Measurements from ENCODE around the gene MUC15. TPM values are rescaled to one million over a fixed set of nuclear protein-coding genes. Genes with fewer than 3 reads are reported as not detected.

The MUC15 gene
- total RNA-seq, 1 donor from 2014 or later, result not detected

DNA sequence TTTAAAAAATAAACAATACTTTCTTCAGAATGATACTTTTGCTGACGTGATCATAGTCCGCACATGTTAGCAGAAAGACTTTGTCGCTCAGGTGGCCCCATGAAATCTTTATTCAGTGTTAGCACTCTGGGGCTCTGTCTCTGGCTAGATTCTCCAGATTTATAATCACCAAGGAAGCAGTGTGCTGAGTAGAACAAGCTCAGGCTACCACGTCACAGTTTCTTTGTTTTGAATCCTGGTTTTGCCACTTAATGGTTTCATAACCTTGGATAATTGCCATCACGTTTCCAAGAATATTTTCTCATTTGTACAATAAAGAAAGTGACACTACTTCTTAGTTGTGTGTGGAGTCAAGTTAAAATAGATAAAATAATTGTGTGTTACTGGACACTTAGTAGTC, 3.9 kb upstream of the MUC15 start:
- Histone ChIP-seq H3K27ac (ENCODE audit: low read depth, low read length) (no peak overlapping the region), H3K9me3 (ENCODE audit: control insufficient read depth in 3 of 3, low read length in 3 of 3) (no peaks in the 10 kb centered on the region)

DNA sequence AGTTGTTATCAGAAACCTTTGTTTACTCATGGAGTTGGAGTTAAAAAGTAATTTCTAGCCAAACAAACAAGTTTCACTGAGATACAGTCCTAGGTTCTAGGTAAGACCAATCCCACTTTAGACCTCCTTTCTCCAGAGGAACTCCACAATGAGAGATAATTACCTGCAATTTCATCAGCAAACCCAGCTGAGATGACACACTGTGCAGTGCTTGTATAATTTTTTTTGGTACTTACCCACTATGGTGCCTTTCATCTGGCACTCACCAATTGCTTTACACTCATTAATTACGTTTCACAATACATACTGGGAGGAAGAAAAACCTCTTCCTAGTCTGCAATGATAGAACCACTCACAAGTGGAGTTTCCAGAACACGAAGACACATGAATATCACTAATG, 1.8 kb upstream of the MUC15 start:
- Histone ChIP-seq H3K27me3 (ENCODE audit: control insufficient read depth in 3 of 3, insufficient read depth in 3 of 3, low read length in 3 of 3) (no peaks in the 10 kb centered on the region), H3K4me1 (ENCODE audit: control insufficient read depth in 3 of 3, insufficient read depth in 3 of 3, low read length in 3 of 3) (no peaks in the 10 kb centered on the region), H3K27ac (ENCODE audit: low read depth, low read length) (no peak overlapping the region), H3K4me3 (ENCODE audit: low read length in 3 of 3) (no peak overlapping the region), H3K9ac (ENCODE audit: low read depth in 1 of 3, low read length in 3 of 3) (no peak overlapping the region), H3K36me3 (ENCODE audit: control insufficient read depth in 3 of 3, insufficient read depth in 3 of 3, low read length in 3 of 3) (no peaks in the 10 kb centered on the region), H3K9me3 (ENCODE audit: control insufficient read depth in 3 of 3, low read length in 3 of 3) (no peaks in the 10 kb centered on the region)

More for the DNA sequence above, 3.9 kb upstream of the MUC15 start:
- H3K9ac ChIP-seq (ENCODE audit: low read depth in 1 of 3, low read length in 3 of 3), result no peak overlapping the region
- H3K4me1 ChIP-seq (ENCODE audit: control insufficient read depth in 3 of 3, insufficient read depth in 3 of 3, low read length in 3 of 3), result no peaks in the 10 kb centered on the region
- no peaks in the 10 kb centered on the region for H3K27me3 ChIP-seq (ENCODE audit: control insufficient read depth in 3 of 3, insufficient read depth in 3 of 3, low read length in 3 of 3)
- no peak overlapping the region for H3K4me3 ChIP-seq (ENCODE audit: low read length in 3 of 3)
- H3K36me3 ChIP-seq (ENCODE audit: control insufficient read depth in 3 of 3, insufficient read depth in 3 of 3, low read length in 3 of 3), result no peaks in the 10 kb centered on the region

DNA sequence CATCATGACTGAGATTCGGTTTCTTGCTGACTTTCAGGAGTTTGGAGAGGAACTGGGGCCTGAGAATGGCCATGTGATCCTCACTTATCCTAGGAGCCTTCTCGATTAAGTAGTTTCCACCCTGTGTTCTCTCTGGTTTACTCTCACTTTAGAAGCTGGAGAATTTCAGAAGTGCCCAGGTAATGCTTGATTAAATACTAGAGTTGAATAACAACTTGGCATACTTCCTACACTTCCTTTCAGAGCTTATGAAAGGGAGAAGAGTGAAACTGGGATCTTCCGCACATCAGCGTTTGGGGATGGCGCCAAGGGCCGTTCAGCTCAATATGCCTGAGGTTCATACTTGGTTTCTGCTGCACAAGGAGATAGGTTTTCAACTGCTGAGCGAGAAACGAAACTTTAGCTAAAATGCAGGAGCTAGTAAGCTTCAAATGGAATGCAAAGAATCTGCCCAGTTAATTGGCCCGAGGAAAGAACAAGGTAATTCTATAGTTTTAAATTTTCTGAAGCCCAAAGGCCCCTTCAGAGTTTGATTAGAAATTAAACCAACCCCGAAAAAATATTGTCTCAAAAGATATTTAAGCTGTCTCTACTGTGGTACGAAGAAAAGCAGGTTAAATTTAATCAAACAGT, 823 bp upstream of the MUC15 start:
- Histone ChIP-seq H3K9ac (ENCODE audit: low read depth in 1 of 3, low read length in 3 of 3) (no peak overlapping the region), H3K27ac (ENCODE audit: low read depth, low read length) (no peak overlapping the region), H3K36me3 (ENCODE audit: control insufficient read depth in 3 of 3, insufficient read depth in 3 of 3, low read length in 3 of 3) (no peaks in the 10 kb centered on the region), H3K4me1 (ENCODE audit: control insufficient read depth in 3 of 3, insufficient read depth in 3 of 3, low read length in 3 of 3) (no peaks in the 10 kb centered on the region), H3K27me3 (ENCODE audit: control insufficient read depth in 3 of 3, insufficient read depth in 3 of 3, low read length in 3 of 3) (no peaks in the 10 kb centered on the region), H3K4me3 (ENCODE audit: low read length in 3 of 3) (no peak overlapping the region), H3K9me3 (ENCODE audit: control insufficient read depth in 3 of 3, low read length in 3 of 3) (no peaks in the 10 kb centered on the region)

DNA sequence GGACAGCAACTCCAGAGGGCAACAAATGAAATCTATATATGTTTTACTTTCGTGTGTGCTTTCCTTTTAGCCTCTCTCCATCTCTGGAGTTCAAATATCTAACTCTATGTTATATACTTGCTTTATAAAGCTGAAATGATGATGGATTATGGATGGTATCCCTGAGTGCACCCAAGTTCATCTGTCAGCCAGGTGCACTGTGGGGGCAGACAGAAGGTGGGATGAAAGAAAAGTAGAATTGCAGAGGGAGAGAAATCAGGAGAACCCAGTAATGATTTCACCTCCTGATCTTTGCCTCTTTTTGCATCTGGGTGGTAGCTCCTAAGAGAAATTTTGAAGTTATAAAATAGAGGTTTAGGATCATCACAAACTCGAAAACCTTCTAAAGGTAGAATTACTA, 2.4 kb downstream of the MUC15 start:
- Histone ChIP-seq H3K27me3 (ENCODE audit: control insufficient read depth in 3 of 3, insufficient read depth in 3 of 3, low read length in 3 of 3) (no peaks in the 10 kb centered on the region), H3K9me3 (ENCODE audit: control insufficient read depth in 3 of 3, low read length in 3 of 3) (no peaks in the 10 kb centered on the region), H3K4me1 (ENCODE audit: control insufficient read depth in 3 of 3, insufficient read depth in 3 of 3, low read length in 3 of 3) (no peaks in the 10 kb centered on the region), H3K4me3 (ENCODE audit: low read length in 3 of 3) (no peak overlapping the region), H3K36me3 (ENCODE audit: control insufficient read depth in 3 of 3, insufficient read depth in 3 of 3, low read length in 3 of 3) (no peaks in the 10 kb centered on the region), H3K27ac (ENCODE audit: low read depth, low read length) (no peak overlapping the region), H3K9ac (ENCODE audit: low read depth in 1 of 3, low read length in 3 of 3) (no peak overlapping the region)

DNA sequence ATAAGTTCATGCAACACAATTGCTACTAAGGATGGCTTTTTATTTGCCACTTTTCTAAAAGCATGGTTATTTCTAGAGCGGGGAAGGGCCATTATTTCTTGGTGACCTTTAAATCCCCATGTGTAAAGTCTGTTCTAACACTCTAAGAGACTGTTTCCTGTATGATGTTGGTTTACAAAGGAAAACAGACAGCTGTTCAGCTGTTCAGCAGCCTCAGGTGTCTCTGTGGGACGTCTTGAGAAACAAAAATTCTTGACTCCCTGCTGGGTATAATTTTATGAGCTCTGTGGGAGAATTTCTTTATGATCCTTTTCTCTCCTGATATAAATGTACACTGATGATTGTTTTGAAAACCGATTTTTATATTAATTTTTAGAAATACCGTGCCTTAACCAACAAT, 13.9 kb downstream of the MUC15 start:
- Histone ChIP-seq H3K9me3 (ENCODE audit: control insufficient read depth in 3 of 3, low read length in 3 of 3) (no peaks in the 10 kb centered on the region), H3K4me1 (ENCODE audit: control insufficient read depth in 3 of 3, insufficient read depth in 3 of 3, low read length in 3 of 3) (no peaks in the 10 kb centered on the region), H3K36me3 (ENCODE audit: control insufficient read depth in 3 of 3, insufficient read depth in 3 of 3, low read length in 3 of 3) (no peaks in the 10 kb centered on the region), H3K4me3 (ENCODE audit: low read length in 3 of 3) (no peak overlapping the region), H3K27ac (ENCODE audit: low read depth, low read length) (no peak overlapping the region), H3K27me3 (ENCODE audit: control insufficient read depth in 3 of 3, insufficient read depth in 3 of 3, low read length in 3 of 3) (no peaks in the 10 kb centered on the region), H3K9ac (ENCODE audit: low read depth in 1 of 3, low read length in 3 of 3) (no peak overlapping the region)

DNA sequence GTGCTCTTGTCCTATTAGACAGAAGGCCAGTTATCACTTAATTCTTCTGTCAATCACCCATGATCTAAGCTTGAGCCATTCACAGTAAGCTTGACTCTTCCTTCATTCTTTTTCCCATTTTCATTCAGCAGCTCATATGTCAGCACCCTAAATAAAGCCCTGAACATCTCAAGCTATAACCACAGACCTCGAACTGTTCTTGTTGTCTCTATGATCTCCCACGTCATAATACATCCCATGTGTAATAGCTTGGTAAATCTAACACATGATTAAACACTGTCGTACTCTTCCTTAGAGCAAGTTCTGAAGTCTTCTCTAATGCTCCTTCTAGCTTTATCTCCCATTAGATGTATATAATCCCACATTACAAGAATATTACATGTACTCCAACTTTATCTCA, 14.4 kb downstream of the MUC15 start:
- no peaks in the 10 kb centered on the region for H3K36me3 ChIP-seq (ENCODE audit: control insufficient read depth in 3 of 3, insufficient read depth in 3 of 3, low read length in 3 of 3)
- no peak overlapping the region for H3K9ac ChIP-seq (ENCODE audit: low read depth in 1 of 3, low read length in 3 of 3)
- no peaks in the 10 kb centered on the region for H3K27me3 ChIP-seq (ENCODE audit: control insufficient read depth in 3 of 3, insufficient read depth in 3 of 3, low read length in 3 of 3)
- H3K4me3 ChIP-seq (ENCODE audit: low read length in 3 of 3), result no peak overlapping the region
- no peaks in the 10 kb centered on the region for H3K9me3 ChIP-seq (ENCODE audit: control insufficient read depth in 3 of 3, low read length in 3 of 3)
- H3K27ac ChIP-seq (ENCODE audit: low read depth, low read length), result no peak overlapping the region
- no peaks in the 10 kb centered on the region for H3K4me1 ChIP-seq (ENCODE audit: control insufficient read depth in 3 of 3, insufficient read depth in 3 of 3, low read length in 3 of 3)

DNA sequence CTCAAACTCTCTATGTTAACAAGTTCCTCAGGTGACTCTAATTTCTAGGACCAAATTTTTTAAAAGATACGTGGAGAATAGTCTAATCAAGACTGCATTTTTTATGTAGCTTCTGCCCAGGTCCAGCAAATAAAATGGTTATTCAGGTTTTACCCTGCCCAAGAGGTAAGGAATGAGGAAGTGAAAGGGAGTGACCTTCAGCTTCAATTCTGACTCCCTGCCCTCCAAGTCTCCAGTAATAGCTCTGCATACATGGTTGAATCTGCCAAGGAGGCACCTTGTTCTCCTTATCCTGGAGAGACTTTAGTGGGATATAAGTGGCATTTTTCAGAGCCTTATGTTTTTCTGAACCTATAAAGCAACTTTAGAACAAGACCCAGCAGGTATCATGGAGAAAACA, 15.5 kb downstream of the MUC15 start:
- Histone ChIP-seq H3K9me3 (ENCODE audit: control insufficient read depth in 3 of 3, low read length in 3 of 3) (no peaks in the 10 kb centered on the region), H3K9ac (ENCODE audit: low read depth in 1 of 3, low read length in 3 of 3) (no peak overlapping the region), H3K4me3 (ENCODE audit: low read length in 3 of 3) (no peak overlapping the region), H3K27me3 (ENCODE audit: control insufficient read depth in 3 of 3, insufficient read depth in 3 of 3, low read length in 3 of 3) (no peaks in the 10 kb centered on the region), H3K27ac (ENCODE audit: low read depth, low read length) (no peak overlapping the region), H3K4me1 (ENCODE audit: control insufficient read depth in 3 of 3, insufficient read depth in 3 of 3, low read length in 3 of 3) (no peaks in the 10 kb centered on the region), H3K36me3 (ENCODE audit: control insufficient read depth in 3 of 3, insufficient read depth in 3 of 3, low read length in 3 of 3) (no peaks in the 10 kb centered on the region)

GRCh38 chr11:26554455-26554854, 17.6 kb downstream of the MUC15 start:
- no peak overlapping the region for H3K27ac ChIP-seq (ENCODE audit: low read depth, low read length)
- no peaks in the 10 kb centered on the region for H3K4me1 ChIP-seq (ENCODE audit: control insufficient read depth in 3 of 3, insufficient read depth in 3 of 3, low read length in 3 of 3)
- H3K36me3 ChIP-seq (ENCODE audit: control insufficient read depth in 3 of 3, insufficient read depth in 3 of 3, low read length in 3 of 3), result no peaks in the 10 kb centered on the region
- H3K27me3 ChIP-seq (ENCODE audit: control insufficient read depth in 3 of 3, insufficient read depth in 3 of 3, low read length in 3 of 3), result no peaks in the 10 kb centered on the region
- H3K4me3 ChIP-seq (ENCODE audit: low read length in 3 of 3), result no peak overlapping the region
- H3K9ac ChIP-seq (ENCODE audit: low read depth in 1 of 3, low read length in 3 of 3), result no peak overlapping the region
- no peaks in the 10 kb centered on the region for H3K9me3 ChIP-seq (ENCODE audit: control insufficient read depth in 3 of 3, low read length in 3 of 3)

- no peaks in the 10 kb centered on the region for H3K36me3 ChIP-seq (ENCODE audit: control insufficient read depth in 3 of 3, insufficient read depth in 3 of 3, low read length in 3 of 3)
- H3K9me3 ChIP-seq (ENCODE audit: control insufficient read depth in 3 of 3, low read length in 3 of 3), result no peaks in the 10 kb centered on the region
- no peak overlapping the region for H3K27ac ChIP-seq (ENCODE audit: low read depth, low read length)
- no peak overlapping the region for H3K9ac ChIP-seq (ENCODE audit: low read depth in 1 of 3, low read length in 3 of 3)
- H3K4me3 ChIP-seq (ENCODE audit: low read length in 3 of 3), result no peak overlapping the region
- no peaks in the 10 kb centered on the region for H3K4me1 ChIP-seq (ENCODE audit: control insufficient read depth in 3 of 3, insufficient read depth in 3 of 3, low read length in 3 of 3)
- no peaks in the 10 kb centered on the region for H3K27me3 ChIP-seq (ENCODE audit: control insufficient read depth in 3 of 3, insufficient read depth in 3 of 3, low read length in 3 of 3)
Measured at GRCh38 chr11:26553182-26553581, 18.9 kb downstream of the MUC15 start.

DNA sequence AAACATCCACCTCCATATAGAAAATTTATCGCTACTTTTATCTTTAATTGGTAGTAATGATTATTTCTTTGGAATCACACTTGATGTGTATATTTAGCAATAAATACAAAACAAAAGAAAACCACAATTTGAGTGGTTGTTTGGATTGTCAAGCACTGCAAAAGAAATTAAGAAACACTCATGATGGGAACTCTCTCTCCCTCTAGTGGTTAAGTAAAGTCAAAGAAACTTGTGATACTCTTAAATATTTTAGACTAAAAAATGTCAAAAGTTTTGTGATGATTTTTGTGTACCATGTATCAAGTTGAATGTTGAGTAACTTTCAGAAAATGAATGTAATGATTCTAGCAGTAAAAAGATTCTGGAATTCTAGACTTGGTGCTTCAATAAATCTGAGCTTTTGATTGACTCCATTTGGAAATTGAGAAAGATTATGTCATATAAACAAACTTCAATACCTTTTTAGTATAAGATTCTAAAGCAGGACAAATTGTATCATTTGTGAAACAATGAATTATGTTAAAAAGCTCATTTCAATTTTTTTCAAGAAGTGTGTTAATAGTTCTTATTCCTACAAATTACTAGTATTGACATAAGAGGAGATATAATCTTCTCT, 20.8 kb downstream of the MUC15 start:
- no peak overlapping the region for H3K4me3 ChIP-seq (ENCODE audit: low read length in 3 of 3)
- H3K27me3 ChIP-seq (ENCODE audit: control insufficient read depth in 3 of 3, insufficient read depth in 3 of 3, low read length in 3 of 3), result no peaks in the 10 kb centered on the region
- H3K36me3 ChIP-seq (ENCODE audit: control insufficient read depth in 3 of 3, insufficient read depth in 3 of 3, low read length in 3 of 3), result no peaks in the 10 kb centered on the region
- no peaks in the 10 kb centered on the region for H3K4me1 ChIP-seq (ENCODE audit: control insufficient read depth in 3 of 3, insufficient read depth in 3 of 3, low read length in 3 of 3)
- H3K27ac ChIP-seq (ENCODE audit: low read depth, low read length), result no peak overlapping the region
- no peak overlapping the region for H3K9ac ChIP-seq (ENCODE audit: low read depth in 1 of 3, low read length in 3 of 3)
- no peaks in the 10 kb centered on the region for H3K9me3 ChIP-seq (ENCODE audit: control insufficient read depth in 3 of 3, low read length in 3 of 3)
